Natural killer cell (primary cell): ENCODE data around the gene DCUN1D3. TPM values are rescaled to one million over a fixed set of nuclear protein-coding genes. Genes with fewer than 3 reads are reported as not detected.
"Not testable (repeated sequence)": the region's sequence is repeated elsewhere in the genome, so short reads cannot be mapped to it uniquely, and the experiment has no call there.

Experiments used
- ATAC-seq, 3 donors: fragments of 150-1000 bp in 2 of 3; fragments of 200-7000 bp in 1 of 3; cut with Tn5 transposase; 1 replicate in 1 of 3; 2 replicates in 2 of 3; pipeline ENCODE4 v1.10.0; 2021; ENCODE audit warnings: mild to moderate bottlenecking in 2 of 3, moderate library complexity in 2 of 3
- DNase-seq, 2 donors: peaks; one replicate each; pipeline versions ENCODE4 v3.0.0 to v3.0.0-alpha.2; 2013 to 2021; ENCODE audit warnings: mixed read lengths in 1 of 2
- H3K27ac ChIP-seq: one replicate; pipeline ENCODE4 v1.5.1; 2013; ENCODE audit warnings: mild to moderate bottlenecking, low read length
- H3K27me3 ChIP-seq: one replicate; pipeline ENCODE4 v1.6.1; 2013; ENCODE audit warnings: low read length; ENCODE audit not compliant: control insufficient read depth, insufficient read depth
- H3K36me3 ChIP-seq: one replicate; pipeline ENCODE4 v1.6.1; 2013; ENCODE audit warnings: low read length; ENCODE audit not compliant: control insufficient read depth, insufficient read depth
- H3K4me1 ChIP-seq: one replicate; pipeline ENCODE4 v1.6.1; 2013; ENCODE audit warnings: low read length; ENCODE audit not compliant: control insufficient read depth, insufficient read depth
- H3K4me3 ChIP-seq: one replicate; pipeline ENCODE4 v1.5.1; 2013; ENCODE audit warnings: low read length
- H3K9me3 ChIP-seq: one replicate; pipeline ENCODE4 v1.6.1; 2013; ENCODE audit warnings: low read length; ENCODE audit not compliant: control insufficient read depth, insufficient read depth
- H3K27ac Mint-ChIP-seq, 2 donors: one replicate each; pipeline ENCODE4 v1.8.0; 2022; ENCODE audit warnings: mild to moderate bottlenecking in 2 of 2, mixed read lengths in 2 of 2, moderate library complexity in 1 of 2
- H3K27me3 Mint-ChIP-seq, 2 donors: one replicate each; pipeline ENCODE4 v1.8.0; 2022; ENCODE audit warnings: low read depth in 2 of 2, mixed read lengths in 2 of 2
- H3K36me3 Mint-ChIP-seq: one replicate; pipeline ENCODE4 v1.8.0; 2022; ENCODE audit warnings: mixed read lengths
- H3K4me1 Mint-ChIP-seq, 2 donors: one replicate each; pipeline ENCODE4 v1.8.0; 2022; ENCODE audit warnings: mixed read lengths in 2 of 2
- H3K4me3 Mint-ChIP-seq: one replicate; pipeline ENCODE4 v1.8.0; 2022; ENCODE audit warnings: mild to moderate bottlenecking, moderate library complexity, mixed read lengths
- H3K9me3 Mint-ChIP-seq, 2 donors: one replicate each; pipeline ENCODE4 v1.8.0; 2022; ENCODE audit warnings: mixed read lengths in 2 of 2
- CTCF ChIP-seq: fragments of 200-600 bp; IDR thresholded peaks from one replicate; pipeline ENCODE4 v1.8.0; 2022; ENCODE audit warnings: antibody characterized with exemption
- WGBS: methylation state at CpG from one replicate; pipeline ENCODE4 v1.1.7; 2013; ENCODE audit warnings: missing lambda C conversion rate; ENCODE audit not compliant: insufficient coverage; 5-methylcytosine and 5-hydroxymethylcytosine counted together
- intact Hi-C: fragments of 100-400 bp; cut with micrococcal nuclease; formaldehyde crosslinking; loops from one replicate; pipeline ENCODE4 v1.14.2; 2022
- total RNA-seq, 4 donors: library from RNA; stranded (reverse); fragments of 120-200 nt in 1 of 4; gene quantifications; one replicate each; pipeline versions ENCODE4 v1.2.3 to v1.2.4, GENCODE V29; 2013 to 2022

DCUN1D3 gene
- total RNA-seq, 3 donors from 2014 or later (not counting 1 experiment from before 2014, with no cell fraction given): 5.3 to 9.3 (median 6.1) TPM

GRCh38 chr16:20811889-20812439 is 88.2 kb downstream of the DCUN1D3 start:
- Mint-ChIP-seq H3K27ac (no peak overlapping the region), H3K9me3 (no peaks in the 10 kb centered on the region), H3K4me1 (peaks cover 11 to 17% of the 10 kb centered on the region in 2 donors), H3K4me3 (no peak overlapping the region), H3K27me3 (no peaks in the 10 kb centered on the region), H3K36me3 (no peaks in the 10 kb centered on the region)
- Histone ChIP-seq H3K4me1 (peaks cover 9% of the 10 kb centered on the region), H3K4me3 (no peak overlapping the region), H3K27ac (no peak overlapping the region), H3K27me3 (no peaks in the 10 kb centered on the region), H3K36me3 (no peaks in the 10 kb centered on the region), H3K9me3 (no peaks in the 10 kb centered on the region)
- ATAC-seq (no peak), DNase-seq (no peak)
- WGBS: 91% methylated on average over 10 of the region's 10 CpGs
- TF ChIP-seq CTCF: no peak
- intact Hi-C loops: no loop called here

- H3K27ac ChIP-seq: no peak overlapping the region
- peak overlapping the region in 1 of 2 donors; percentile 97 for H3K27ac Mint-ChIP-seq
- no peak for TF ChIP-seq CTCF
- H3K9me3 ChIP-seq: no peaks in the 10 kb centered on the region
- no peaks in the 10 kb centered on the region for H3K27me3 ChIP-seq
- ATAC-seq (no peak), DNase-seq (peak in 1 of 2 donors; percentile 2)
- intact Hi-C loops: no loop called here
- H3K9me3 Mint-ChIP-seq: no peaks in the 10 kb centered on the region
- H3K36me3 ChIP-seq: no peaks in the 10 kb centered on the region
- no peaks in the 10 kb centered on the region for H3K36me3 Mint-ChIP-seq
- H3K4me1 Mint-ChIP-seq: peaks cover 25% of the 10 kb centered on the region in 2 donors
- H3K27me3 Mint-ChIP-seq: no peaks in the 10 kb centered on the region
- WGBS: 90% methylated on average over 10 of the region's 11 CpGs
- H3K4me1 ChIP-seq: peaks cover 18% of the 10 kb centered on the region
- H3K4me3 Mint-ChIP-seq: peak overlapping the region; percentile 99
- H3K4me3 ChIP-seq: no peak overlapping the region
Measured at GRCh38 chr16:20807862-20808261, 92.3 kb downstream of the DCUN1D3 start.

GRCh38 chr16:20806168-20807050 is 93.7 kb downstream of the DCUN1D3 start, which contains the start of the genes ERI2 and REXO5:
ERI2 (minus strand) TSS chr16:20806472; CDS start chr16:20806430, 42 bp downstream.
REXO5 (plus strand) TSS chr16:20806527; CDS start chr16:20806954, 427 bp downstream.
- no peak for TF ChIP-seq CTCF
- intact Hi-C loops: loop anchor here (1.0 kb wide), 1 partner anchor 65 kb away; the partner anchor contains the start of gene THUMPD1
- Mint-ChIP-seq H3K27ac (peak within 1 kb of the TSS; percentile 94 to 97), H3K36me3 (no peaks in the 10 kb centered on the region), H3K9me3 (no peaks in the 10 kb centered on the region), H3K27me3 (no peaks in the 10 kb centered on the region), H3K4me3 (peak within 1 kb of the TSS; percentile 99), H3K4me1 (peaks cover 25% of the 10 kb centered on the region in 2 donors)
- Histone ChIP-seq H3K36me3 (no peaks in the 10 kb centered on the region), H3K9me3 (no peaks in the 10 kb centered on the region), H3K27me3 (no peaks in the 10 kb centered on the region), H3K27ac (peak within 1 kb of the TSS; percentile 71), H3K4me1 (peaks cover 18% of the 10 kb centered on the region), H3K4me3 (peak within 1 kb of the TSS; percentile 87)
- DNase-seq: peak; percentile 66 to 83
- WGBS: under 1% methylated on average over 74 of the region's 74 CpGs
- peak; percentile 79 to 86 (median 84) for ATAC-seq

GRCh38 chr16:20805684-20806167 is 94.4 kb downstream of the DCUN1D3 start:
- peak overlapping the region; percentile 71 for H3K27ac ChIP-seq
- Mint-ChIP-seq H3K4me3 (peak overlapping the region; percentile 99), H3K4me1 (peaks cover 20% of the 10 kb centered on the region in 2 donors), H3K27ac (peak overlapping the region; percentile 94 to 97)
- H3K27me3 ChIP-seq, H3K9me3 Mint-ChIP-seq, H3K36me3 Mint-ChIP-seq, DNase-seq, ATAC-seq, H3K36me3 ChIP-seq, H3K9me3 ChIP-seq, H3K27me3 Mint-ChIP-seq: not testable (repeated sequence)
- peaks cover 18% of the 10 kb centered on the region for H3K4me1 ChIP-seq
- 29% methylated on average over 11 of the region's 12 CpGs for WGBS
- intact Hi-C loops: loop anchor here (1.0 kb wide), 1 partner anchor 64 kb away; the partner anchor contains the start of gene THUMPD1
- H3K4me3 ChIP-seq: peak overlapping the region; percentile 87
